Measurements from ENCODE around the gene POLA1.

Gene POLA1

DNA sequence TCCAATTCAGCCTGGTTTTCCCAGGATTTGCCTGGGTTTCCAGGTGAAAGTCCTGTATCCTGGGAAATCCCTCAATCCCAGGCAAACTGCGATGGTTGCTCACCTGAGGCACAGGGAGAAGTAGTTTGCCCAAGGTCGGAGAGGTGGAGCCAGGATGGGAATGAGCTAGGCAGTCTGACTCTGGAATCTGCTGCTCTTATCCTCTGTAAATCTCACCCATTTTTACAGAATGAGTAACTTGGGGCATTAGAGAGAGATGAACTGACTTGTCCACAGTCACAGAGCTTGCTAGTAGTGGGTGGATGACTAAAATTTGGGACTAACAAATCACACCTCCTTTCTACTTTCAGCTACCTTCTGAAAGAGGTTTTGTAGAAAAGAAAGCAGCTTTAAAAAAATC, 331.9 kb downstream of the POLA1 start:
- FAIRE-seq (no peak), DNase-seq (ENCODE audit: low spot score) (no peak)

GRCh38 chrX:25026576-25026975, 332.9 kb downstream of the POLA1 start:
- FAIRE-seq (no peak), DNase-seq (ENCODE audit: low spot score) (no peak)

- FAIRE-seq (no peak), DNase-seq (ENCODE audit: low spot score) (peak; percentile 4)
Measured at GRCh38 chrX:25028726-25029125, 335.0 kb downstream of the POLA1 start.

DNA sequence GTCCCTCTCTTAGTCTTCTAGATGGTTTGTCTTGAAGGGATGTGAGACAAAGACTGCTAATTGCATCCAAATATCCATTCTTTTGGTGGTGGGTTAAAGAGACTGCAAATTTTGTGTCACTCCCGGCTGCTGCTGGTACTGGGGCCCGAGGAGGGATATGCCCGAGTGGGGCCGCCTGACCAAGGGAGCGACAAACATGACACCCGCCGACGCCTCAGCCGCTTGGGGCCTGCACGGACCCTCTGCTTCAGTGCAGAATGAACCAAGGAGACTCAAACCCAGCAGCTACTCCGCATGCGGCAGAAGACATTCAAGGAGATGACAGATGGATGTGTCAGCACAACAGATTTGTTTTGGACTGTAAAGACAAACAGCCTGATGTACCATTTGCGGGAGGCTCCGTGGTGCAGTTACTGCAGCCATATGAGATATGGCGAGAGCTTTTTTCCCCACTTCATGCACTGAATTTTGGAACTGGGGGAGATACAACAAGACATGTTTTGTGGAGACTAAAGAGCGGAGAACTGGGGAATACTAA, 335.6 kb downstream of the POLA1 start:
- DNase-seq (ENCODE audit: low spot score) (no peak), FAIRE-seq (no peak)

GRCh38 chrX:25034889-25035288, 341.2 kb downstream of the POLA1 start:
- FAIRE-seq: no peak
- DNase-seq (ENCODE audit: low spot score): peak; percentile 23

- DNase-seq (ENCODE audit: low spot score) (no peak), FAIRE-seq (no peak)
Measured at GRCh38 chrX:25039036-25039435, 345.3 kb downstream of the POLA1 start.

- DNase-seq (ENCODE audit: low spot score) (no peak), FAIRE-seq (no peak)
Measured at GRCh38 chrX:25043192-25043591, 349.5 kb downstream of the POLA1 start.

Measured in RCC 7860 (cell line).